CD4-positive, alpha-beta memory T cell (primary cell): Measurements from ENCODE around the gene HDAC10. TPM values are rescaled to one million over a fixed set of nuclear protein-coding genes. Genes with fewer than 3 reads are reported as not detected.

Source experiments
- CTCF ChIA-PET: fragments of 350-600 bp; sonication (Branson Sonifier 250); formaldehyde crosslinking; loops from one replicate; lab custom pipeline; 2021; ENCODE audit warnings: inconsistent platforms; ENCODE audit not compliant: partially characterized antibody; lab: Charles Lee
- POLR2A ChIA-PET: fragments of 350-600 bp; sonication (Branson Sonifier 250); formaldehyde crosslinking; loops from one replicate; lab custom pipeline; 2021; ENCODE audit not compliant: partially characterized antibody; lab: Charles Lee
- DNase-seq, 5 donors: peaks; one replicate each; pipeline versions ENCODE4 v3.0.0 to v3.0.0-alpha.2; 2020 to 2022; ENCODE audit warnings: mixed read lengths in 1 of 5
- H3K27ac ChIP-seq: one replicate; pipeline ENCODE4 v1.7.0; 2013; ENCODE audit warnings: low read depth, low read length
- H3K27me3 ChIP-seq: 2 replicates; pipeline ENCODE4 v1.7.0; 2013; ENCODE audit warnings: mild to moderate bottlenecking, low read length, moderate library complexity; ENCODE audit not compliant: insufficient read depth
- H3K36me3 ChIP-seq: 2 replicates; pipeline ENCODE4 v1.7.0; 2013; ENCODE audit warnings: mild to moderate bottlenecking, low read length, moderate library complexity; ENCODE audit not compliant: insufficient read depth
- H3K4me1 ChIP-seq: 2 replicates; pipeline ENCODE4 v1.7.0; 2013; ENCODE audit warnings: mild to moderate bottlenecking, low read length, moderate library complexity; ENCODE audit not compliant: insufficient read depth
- H3K4me3 ChIP-seq, 2 donors: one replicate each; pipeline ENCODE4 v1.7.0; 2013; ENCODE audit warnings: low read length in 2 of 2, mild to moderate bottlenecking in 1 of 2
- H3K9me3 ChIP-seq, 2 donors: one replicate each; pipeline ENCODE4 v1.7.0; 2013; ENCODE audit warnings: low read length in 2 of 2, control low read depth in 1 of 2; ENCODE audit not compliant: control insufficient read depth in 1 of 2
- H3K27ac Mint-ChIP-seq, 7 donors: one replicate each; pipeline ENCODE4 v1.8.0; 2020 to 2021; ENCODE audit warnings: mixed read lengths in 7 of 7, mild to moderate bottlenecking in 6 of 7, inconsistent platforms in 3 of 7, moderate library complexity in 3 of 7
- H3K27me3 Mint-ChIP-seq, 2 donors: one replicate each; pipeline ENCODE4 v1.8.0; 2020 to 2021; ENCODE audit warnings: mixed read lengths in 2 of 2
- H3K36me3 Mint-ChIP-seq, 2 donors: one replicate each; pipeline ENCODE4 v1.8.0; 2020 to 2021; ENCODE audit warnings: mixed read lengths in 2 of 2, inconsistent platforms in 1 of 2, mild to moderate bottlenecking in 1 of 2
- H3K4me1 Mint-ChIP-seq, 4 donors: one replicate each; pipeline ENCODE4 v1.8.0; 2020 to 2021; ENCODE audit warnings: mixed read lengths in 4 of 4, mild to moderate bottlenecking in 1 of 4
- H3K4me3 Mint-ChIP-seq, 8 donors: one replicate each; pipeline ENCODE4 v1.8.0; 2020 to 2021; ENCODE audit warnings: mixed read lengths in 8 of 8, mild to moderate bottlenecking in 7 of 8, moderate library complexity in 6 of 8, inconsistent platforms in 3 of 8
- H3K9me3 Mint-ChIP-seq, 8 donors: one replicate each; pipeline ENCODE4 v1.8.0; 2020 to 2021; ENCODE audit warnings: mixed read lengths in 8 of 8, mild to moderate bottlenecking in 5 of 8, inconsistent platforms in 3 of 8, moderate library complexity in 1 of 8
- intact Hi-C: fragments of 100-400 bp; cut with micrococcal nuclease; formaldehyde crosslinking; loops from one replicate; pipeline ENCODE4 v1.15.1; 2023
- polyA plus RNA-seq, 2 donors: library from polyadenylated mRNA; unstranded; fragments of 300-500 nt; fragmentation: Illumina TruSeq; gene quantifications; one replicate each; pipeline ENCODE4 v1.2.3, GENCODE V29; 2021
- total RNA-seq, 2 experiments: library from RNA; stranded (reverse); gene quantifications; one replicate each; pipeline ENCODE4 v1.2.3, GENCODE V29; 2021

Gene HDAC10
- total and polyA plus RNA-seq, 4 experiments from 2014 or later, result 3.8 to 151 (median 73.7) TPM

DNA sequence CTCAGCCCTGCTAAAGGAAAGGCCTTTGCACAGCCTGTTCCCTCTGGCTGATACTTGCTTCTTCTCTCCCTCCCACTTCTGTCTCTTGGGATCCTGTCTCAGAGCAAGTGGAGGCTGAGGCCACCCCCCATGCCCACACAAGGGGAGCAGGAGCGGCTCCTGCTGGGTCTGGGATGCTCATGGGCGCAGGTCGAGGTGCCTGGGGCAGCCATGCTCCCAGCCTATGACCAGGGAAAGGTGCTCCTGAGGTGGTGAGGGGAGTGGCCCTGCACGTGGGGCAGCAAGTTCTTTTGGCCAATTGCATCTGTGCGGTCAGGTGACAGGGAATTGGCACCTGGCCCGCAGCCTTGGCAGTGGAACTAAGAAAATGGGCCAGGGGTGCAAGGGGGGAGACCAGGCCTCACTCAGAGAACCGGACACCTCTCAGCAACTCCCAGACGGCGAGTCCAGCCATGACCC is 17.6 kb upstream of the HDAC10 start:
- Histone ChIP-seq H3K4me3 (no peak overlapping the region), H3K9me3 (no peaks in the 10 kb centered on the region), H3K36me3 (no peaks in the 10 kb centered on the region), H3K27me3 (no peaks in the 10 kb centered on the region), H3K4me1 (peaks cover 27% of the 10 kb centered on the region), H3K27ac (no peak overlapping the region)
- Mint-ChIP-seq H3K9me3 (no peaks in the 10 kb centered on the region), H3K4me3 (peak overlapping the region in 4 of 8 donors; percentile 25 to 57 (median 44)), H3K36me3 (no peaks in the 10 kb centered on the region), H3K4me1 (peaks cover 1 to 18% (median 8%) of the 10 kb centered on the region in 4 donors), H3K27ac (peak overlapping the region in 1 of 7 donors; percentile 54), H3K27me3 (peaks cover 0 to 3% of the 10 kb centered on the region in 2 donors)
- no peak for DNase-seq
- CTCF ChIA-PET, result interaction anchor here (3.0 kb wide), 1 partner anchor 16 kb away, joined by 19 read pairs; the partner anchor contains the start of gene HDAC10
- intact Hi-C loops, result no loop called here
- POLR2A ChIA-PET, result interaction anchor here (1.0 to 4.6 kb wide), 3 partner anchors 18 to 77 kb away, joined by 3 to 26 read pairs (median 5); partner anchors contain the start of genes HDAC10 and TUBGCP6

DNA sequence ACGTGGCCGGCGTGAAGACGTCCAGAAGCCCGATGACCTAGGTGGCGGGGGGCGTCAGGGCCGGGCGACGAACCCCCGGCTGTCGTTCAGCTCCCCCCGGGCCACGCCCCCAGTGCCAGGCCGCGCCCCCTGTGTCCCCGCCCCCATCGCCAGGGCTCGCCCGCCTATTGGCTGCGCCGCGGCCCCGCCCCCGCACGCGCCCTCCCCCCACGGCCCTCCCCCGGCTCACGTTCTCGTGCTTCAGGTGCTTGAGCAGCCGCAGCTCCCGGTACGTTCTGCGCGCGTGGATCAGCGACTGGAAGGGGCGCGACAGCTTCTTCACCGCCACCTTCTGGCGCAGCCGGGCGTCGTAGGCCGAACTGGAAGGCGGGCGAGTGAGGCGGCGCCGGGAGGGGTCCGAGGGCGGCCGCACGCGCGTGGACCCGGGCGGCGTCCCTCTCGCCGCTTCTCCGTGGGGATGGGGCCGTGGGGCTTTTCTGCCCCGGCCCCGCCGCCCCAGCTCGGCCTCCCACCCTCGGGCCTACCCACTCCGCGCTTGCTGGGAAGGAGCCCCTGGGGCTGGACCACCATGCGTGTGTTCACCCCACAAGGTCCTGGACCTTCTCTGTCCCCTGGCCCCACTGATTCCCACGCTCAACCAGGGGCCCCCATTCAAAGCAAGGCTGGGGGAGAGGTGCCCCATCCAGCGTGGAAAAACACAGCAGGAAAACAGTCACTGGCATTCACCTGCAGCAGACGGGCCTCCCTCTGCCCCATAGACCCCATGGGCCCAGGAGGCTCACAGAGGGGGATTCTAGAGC is 16.7 kb upstream of the HDAC10 start:
- Mint-ChIP-seq H3K9me3 (no peaks in the 10 kb centered on the region), H3K27ac (peak overlapping the region in 1 of 7 donors; percentile 54)
- peaks cover 27% of the 10 kb centered on the region for H3K4me1 ChIP-seq

DNA sequence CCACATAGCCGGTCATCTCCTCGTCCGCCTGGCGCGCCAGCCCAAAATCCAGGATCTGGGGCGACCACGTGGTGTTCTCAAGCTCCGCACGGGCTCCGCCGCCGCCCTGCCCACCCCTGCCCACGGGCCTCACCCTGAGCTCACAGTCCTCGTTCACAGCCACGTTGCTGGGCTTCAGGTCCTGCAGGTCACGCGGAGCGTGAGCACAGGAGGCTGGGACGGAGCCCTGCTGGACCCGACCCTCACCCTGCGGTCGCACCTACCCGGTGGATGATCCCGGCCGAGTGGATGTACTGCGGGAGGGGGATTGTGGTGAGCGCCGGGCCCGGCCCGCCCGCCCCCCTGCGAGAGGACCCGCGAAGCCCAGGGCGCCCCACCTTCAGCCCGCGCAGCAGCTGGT is 15.9 kb upstream of the HDAC10 start:
- Mint-ChIP-seq H3K27me3 (peaks cover 4 to 13% of the 10 kb centered on the region in 2 donors), H3K36me3 (no peaks in the 10 kb centered on the region), H3K27ac (no peak overlapping the region), H3K4me3 (no peak overlapping the region), H3K4me1 (peaks cover 1 to 23% (median 12%) of the 10 kb centered on the region in 4 donors), H3K9me3 (no peaks in the 10 kb centered on the region)
- no peaks in the 10 kb centered on the region for H3K36me3 ChIP-seq
- H3K9me3 ChIP-seq, result no peaks in the 10 kb centered on the region
- H3K27ac ChIP-seq, result no peak overlapping the region
- ChIA-PET CTCF (interaction anchor here (1.3 to 3.0 kb wide), 2 partner anchors 15 to 75 kb away, joined by 5 to 19 read pairs; partner anchors contain the start of gene HDAC10), POLR2A (interaction anchor here (1.1 to 4.6 kb wide), 3 partner anchors 16 to 26 kb away, joined by 4 to 26 read pairs (median 5); partner anchors contain the start of gene HDAC10)
- H3K4me3 ChIP-seq, result no peak overlapping the region
- intact Hi-C loops, result no loop called here
- H3K27me3 ChIP-seq, result no peaks in the 10 kb centered on the region
- peaks cover 31% of the 10 kb centered on the region for H3K4me1 ChIP-seq
- no peak for DNase-seq

More for the DNA sequence above, 16.7 kb upstream of the HDAC10 start:
- no peak overlapping the region for H3K27ac ChIP-seq
- peak overlapping the region in 3 of 8 donors; percentile 17 to 52 (median 39) for H3K4me3 Mint-ChIP-seq
- ChIA-PET CTCF (interaction anchor here (3.0 kb wide), 1 partner anchor 15 kb away, joined by 19 read pairs; the partner anchor contains the start of gene HDAC10), POLR2A (interaction anchor here (1.2 to 4.6 kb wide), 3 partner anchors 17 to 27 kb away, joined by 3 to 26 read pairs (median 5); partner anchors contain the start of gene HDAC10)
- H3K36me3 Mint-ChIP-seq, result no peaks in the 10 kb centered on the region
- peaks cover 1 to 17% (median 8%) of the 10 kb centered on the region in 4 donors for H3K4me1 Mint-ChIP-seq
- no peaks in the 10 kb centered on the region for H3K27me3 ChIP-seq
- intact Hi-C loops, result no loop called here
- H3K27me3 Mint-ChIP-seq, result peaks cover 0 to 5% of the 10 kb centered on the region in 2 donors
- H3K36me3 ChIP-seq, result no peaks in the 10 kb centered on the region
- H3K9me3 ChIP-seq, result no peaks in the 10 kb centered on the region
- peak in 4 of 5 donors; percentile 31 to 65 (median 50) for DNase-seq
- no peak overlapping the region for H3K4me3 ChIP-seq

DNA sequence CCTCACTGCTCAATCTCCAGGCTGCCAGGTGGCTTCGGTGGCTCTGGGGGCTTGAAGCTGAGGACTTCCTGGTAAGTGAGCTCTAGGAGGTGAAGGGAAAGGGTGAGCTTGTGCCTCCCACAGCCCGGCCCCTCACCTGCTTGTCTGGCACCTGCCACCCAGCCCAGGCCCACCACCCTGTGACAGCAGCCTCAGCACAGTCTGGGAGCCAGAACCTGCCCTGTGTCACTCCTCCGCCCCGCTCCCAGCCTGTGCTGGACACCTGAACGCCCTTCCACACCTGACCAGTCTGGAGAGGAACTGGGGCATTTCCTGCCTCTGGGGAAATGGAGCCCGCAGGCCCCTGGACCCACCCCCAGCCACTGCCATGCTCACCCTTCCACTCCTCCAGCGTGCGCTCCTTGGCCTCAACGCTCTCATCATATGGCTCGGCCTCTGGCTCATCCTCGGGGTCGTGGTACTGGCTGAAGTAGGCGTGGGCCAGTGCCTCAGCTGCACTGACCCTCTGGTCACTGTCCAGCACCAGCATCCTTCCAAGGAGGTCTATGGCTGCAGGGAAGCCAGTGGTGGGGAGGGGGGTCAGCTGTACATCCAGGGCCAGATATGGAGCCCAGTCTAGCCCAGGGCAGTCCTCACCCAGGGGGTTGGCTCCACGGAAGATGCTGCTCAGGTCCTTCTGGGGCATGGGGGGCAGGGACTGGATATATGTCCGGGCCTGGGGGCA is 14.0 kb upstream of the HDAC10 start:
- CTCF ChIA-PET, result no interaction called here
- Histone ChIP-seq H3K27me3 (no peaks in the 10 kb centered on the region), H3K4me3 (no peak overlapping the region), H3K36me3 (no peaks in the 10 kb centered on the region), H3K9me3 (no peaks in the 10 kb centered on the region), H3K4me1 (peaks cover 20% of the 10 kb centered on the region), H3K27ac (no peak overlapping the region)
- intact Hi-C loops, result no loop called here
- peak overlapping the region in 1 of 7 donors; percentile 42 for H3K27ac Mint-ChIP-seq
- peaks cover 0 to 16% (median 9%) of the 10 kb centered on the region in 4 donors for H3K4me1 Mint-ChIP-seq
- POLR2A ChIA-PET, result no interaction called here
- DNase-seq, result no peak
- peaks cover 6 to 15% of the 10 kb centered on the region in 2 donors for H3K27me3 Mint-ChIP-seq
- H3K9me3 Mint-ChIP-seq, result no peaks in the 10 kb centered on the region
- H3K4me3 Mint-ChIP-seq, result no peak overlapping the region
- no peaks in the 10 kb centered on the region for H3K36me3 Mint-ChIP-seq

DNA sequence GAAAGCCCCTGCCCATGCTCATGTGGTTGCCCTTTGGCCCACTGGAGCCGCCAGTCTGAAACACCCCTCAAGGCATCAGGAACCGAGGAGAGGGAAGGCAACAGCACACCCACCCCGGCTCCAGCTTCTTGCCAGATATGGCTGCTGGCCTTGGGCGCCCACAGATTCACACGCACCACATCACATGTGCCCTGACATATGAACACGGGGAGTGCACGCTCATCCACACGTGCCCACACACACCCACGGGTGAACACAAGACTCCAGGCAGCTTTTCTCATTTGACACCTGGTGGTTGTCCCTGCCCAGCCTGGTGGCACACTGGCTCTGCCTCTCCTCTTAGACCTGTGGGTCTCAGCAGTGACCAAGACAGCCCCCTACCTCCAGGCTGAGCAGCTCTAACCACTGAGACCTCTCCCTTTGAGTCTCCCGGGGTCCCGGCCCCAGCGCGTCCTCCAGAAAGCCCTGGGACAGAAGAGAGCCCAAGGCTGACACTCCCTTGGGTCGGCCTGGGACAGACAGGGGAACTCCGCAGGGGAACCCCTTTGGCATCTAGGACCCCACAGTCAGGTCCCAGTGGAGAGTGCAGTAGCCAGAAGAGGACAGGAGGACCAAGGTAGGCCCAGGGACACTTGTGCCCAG is 13.2 kb upstream of the HDAC10 start:
- Histone ChIP-seq H3K27ac (no peak overlapping the region), H3K27me3 (no peaks in the 10 kb centered on the region), H3K9me3 (no peaks in the 10 kb centered on the region), H3K36me3 (no peaks in the 10 kb centered on the region), H3K4me3 (no peak overlapping the region), H3K4me1 (peaks cover 14% of the 10 kb centered on the region)
- CTCF ChIA-PET, result interaction anchor here (1.4 kb wide), 1 partner anchor 12 kb away, joined by 3 read pairs; no protein-coding TSS in a partner anchor
- Mint-ChIP-seq H3K9me3 (no peaks in the 10 kb centered on the region), H3K27me3 (peaks cover 6 to 15% of the 10 kb centered on the region in 2 donors), H3K27ac (no peak overlapping the region), H3K36me3 (no peaks in the 10 kb centered on the region), H3K4me1 (peaks cover 0 to 16% (median 9%) of the 10 kb centered on the region in 4 donors), H3K4me3 (peak overlapping the region in 1 of 8 donors; percentile 7)
- intact Hi-C loops, result no loop called here
- DNase-seq, result no peak
- POLR2A ChIA-PET, result no interaction called here

DNA sequence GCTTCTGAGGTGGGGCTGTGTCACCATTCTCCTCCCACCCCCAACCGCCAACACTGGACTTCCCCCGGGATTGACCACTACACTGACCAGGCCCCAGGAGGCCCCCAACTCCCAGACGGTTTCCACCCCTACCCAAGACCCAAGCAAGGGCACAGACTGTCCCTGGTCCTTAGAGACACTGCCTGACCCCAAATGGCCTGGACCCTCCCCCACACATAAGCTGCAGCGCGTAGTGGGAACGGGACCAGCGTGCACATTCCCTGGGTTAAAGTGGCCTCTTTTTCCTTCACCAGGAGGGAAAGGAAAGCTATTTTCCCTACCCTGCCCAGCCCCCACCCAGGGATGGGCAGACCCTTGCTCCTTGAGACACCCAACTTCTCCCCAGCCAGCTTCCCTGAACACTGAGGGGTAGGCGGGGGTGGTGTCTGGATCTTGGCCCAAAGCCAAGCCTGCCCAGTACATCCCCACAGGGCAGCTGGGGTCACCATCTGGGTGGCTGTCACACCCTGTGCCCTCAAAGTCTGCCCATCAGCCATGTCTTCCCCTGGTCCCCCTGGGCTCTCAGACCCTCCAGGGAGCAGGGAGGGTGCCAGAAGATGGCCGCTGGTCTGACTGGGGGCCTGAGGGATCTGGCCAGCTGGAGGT is 12.0 kb upstream of the HDAC10 start:
- no peak for DNase-seq
- Histone ChIP-seq H3K27me3 (no peaks in the 10 kb centered on the region), H3K9me3 (no peaks in the 10 kb centered on the region), H3K4me1 (peaks cover 7% of the 10 kb centered on the region), H3K4me3 (no peak overlapping the region), H3K36me3 (no peaks in the 10 kb centered on the region), H3K27ac (no peak overlapping the region)
- Mint-ChIP-seq H3K27ac (no peak overlapping the region), H3K27me3 (peaks cover 10 to 20% of the 10 kb centered on the region in 2 donors), H3K4me1 (peaks cover 0 to 8% (median 7%) of the 10 kb centered on the region in 4 donors), H3K4me3 (no peak overlapping the region), H3K9me3 (no peaks in the 10 kb centered on the region), H3K36me3 (no peaks in the 10 kb centered on the region)
- CTCF ChIA-PET, result interaction anchor here (1.4 kb wide), 1 partner anchor 11 kb away, joined by 3 read pairs; no protein-coding TSS in a partner anchor
- POLR2A ChIA-PET, result interaction anchor here (1.4 kb wide), 1 partner anchor 12 kb away, joined by 3 read pairs; no protein-coding TSS in a partner anchor
- intact Hi-C loops, result no loop called here
